ENCODE data around the gene ATP2C2.

The ATP2C2 gene

DNA sequence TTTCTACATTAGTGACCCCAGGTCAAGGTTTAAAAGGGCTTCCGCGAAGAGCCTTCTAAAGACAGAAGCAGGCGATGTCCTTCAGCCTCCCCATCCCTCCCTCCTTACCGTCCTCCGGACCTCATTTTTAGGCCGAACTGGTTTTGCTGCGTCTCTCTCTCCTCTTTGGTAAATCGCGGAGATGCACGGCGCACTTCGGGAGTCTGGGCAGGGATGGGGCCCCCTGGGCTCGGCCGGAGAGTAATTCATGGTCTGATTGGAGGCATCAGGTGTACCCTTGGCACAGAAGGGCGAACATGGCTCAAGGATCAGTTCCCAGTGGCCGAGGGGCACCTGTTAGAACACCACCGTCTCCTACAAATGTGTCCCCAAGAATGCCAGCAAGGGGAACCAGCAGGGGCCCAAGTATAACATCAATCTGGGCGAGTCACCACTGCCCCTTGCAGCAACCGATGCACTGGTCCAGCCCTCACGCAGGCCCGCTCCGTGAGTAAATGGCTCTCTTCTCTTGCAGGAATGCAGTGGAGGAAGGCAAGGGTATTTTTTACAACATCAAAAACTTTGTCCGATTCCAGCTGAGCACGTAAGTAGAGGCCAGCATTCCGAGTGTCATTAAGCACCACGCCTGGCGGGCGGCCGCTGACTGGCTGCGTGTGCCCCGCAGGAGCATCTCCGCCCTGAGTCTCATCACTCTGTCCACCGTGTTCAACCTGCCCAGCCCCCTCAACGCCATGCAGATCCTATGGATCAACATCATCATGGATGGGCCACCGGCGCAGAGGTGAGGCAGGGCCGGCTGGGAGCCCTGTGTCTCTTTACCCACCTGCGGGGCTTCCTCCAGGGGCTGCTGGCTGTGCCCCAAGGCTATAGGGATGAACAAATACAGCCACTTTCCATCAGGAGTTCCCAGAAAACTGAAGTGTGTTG is 90.5 kb downstream of the ATP2C2 start:
- no peak for DNase-seq

DNA sequence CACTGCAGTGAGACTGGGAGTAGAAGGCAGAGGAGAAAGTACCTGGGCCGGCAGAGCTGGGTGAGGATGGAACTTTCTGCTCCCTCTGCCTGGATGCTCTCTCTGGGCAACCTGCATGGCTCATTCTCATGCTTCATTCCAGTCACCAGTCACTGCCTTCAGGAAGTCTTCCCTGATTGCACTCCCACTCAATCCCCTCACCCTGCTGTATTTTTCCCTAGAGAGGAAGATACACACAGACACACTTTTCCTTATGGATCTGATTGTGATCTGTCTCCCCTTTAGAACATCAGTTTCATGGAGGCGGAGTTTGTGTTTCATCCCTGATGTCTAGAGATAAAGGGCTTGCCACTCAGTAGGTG is 91.2 kb downstream of the ATP2C2 start:
- no peak for DNase-seq

DNA sequence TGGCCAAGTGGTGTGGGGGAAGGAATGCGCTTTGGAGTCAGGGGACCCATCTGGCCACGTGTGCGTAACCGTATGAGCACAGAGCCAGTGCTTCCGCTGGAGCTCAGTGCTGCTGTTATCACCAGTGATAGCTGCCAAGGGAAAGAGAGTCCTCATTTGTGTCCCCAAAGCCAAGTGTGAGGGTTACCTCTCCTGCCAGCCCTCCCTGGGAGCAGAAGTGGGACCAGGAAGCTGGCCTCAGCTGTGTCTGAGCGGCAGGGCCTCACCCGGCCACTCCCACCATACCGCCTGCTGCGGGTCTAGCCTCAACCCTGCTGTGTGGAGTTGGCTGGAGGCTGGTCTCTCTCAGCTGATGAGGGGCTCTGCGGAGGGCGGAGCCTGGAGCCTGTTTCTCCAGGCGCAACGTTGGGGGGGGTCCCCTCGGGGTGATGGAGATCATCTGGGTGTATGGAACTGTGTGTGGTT is 91.6 kb downstream of the ATP2C2 start:
- peak; percentile 80 for DNase-seq

DNA sequence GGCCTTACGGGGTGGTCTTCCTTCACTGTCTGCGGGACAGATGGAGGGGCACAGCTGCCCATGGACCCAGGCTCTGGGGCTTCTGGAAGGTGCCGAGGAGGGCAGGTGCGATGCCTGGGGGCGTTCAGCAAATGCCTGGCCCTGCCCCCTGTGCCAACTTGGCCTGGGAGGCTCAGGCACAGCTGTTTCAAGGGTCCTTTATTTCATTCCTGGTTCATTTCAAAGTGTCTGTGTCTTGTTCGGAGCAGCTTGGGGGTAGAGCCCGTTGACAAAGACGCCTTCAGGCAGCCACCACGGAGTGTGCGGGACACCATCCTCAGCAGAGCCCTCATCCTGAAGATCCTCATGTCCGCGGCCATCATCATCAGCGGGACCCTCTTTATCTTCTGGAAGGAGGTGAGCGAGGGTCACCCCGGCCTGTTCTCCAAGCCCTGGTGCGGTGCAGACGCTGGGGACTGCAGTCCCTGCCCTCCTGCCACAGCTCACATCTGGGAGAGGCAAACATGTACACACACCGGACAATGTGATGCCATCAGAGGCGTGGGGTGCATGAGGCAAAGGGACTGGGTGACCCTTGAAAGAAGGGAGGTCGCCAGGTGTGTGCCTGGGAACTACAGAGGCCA is 92.2 kb downstream of the ATP2C2 start:
- peak; percentile 22 for DNase-seq

- no peak for DNase-seq
Measured at GRCh38 chr16:84461029-84461412, 92.7 kb downstream of the ATP2C2 start.

- no peak for DNase-seq
Measured at GRCh38 chr16:84461413-84462295, 93.3 kb downstream of the ATP2C2 start.

GRCh38 chr16:84462296-84463210 is 94.2 kb downstream of the ATP2C2 start:
- no peak for DNase-seq

GRCh38 chr16:84463221-84463620 is 94.9 kb downstream of the ATP2C2 start:
- DNase-seq: no peak

DNA sequence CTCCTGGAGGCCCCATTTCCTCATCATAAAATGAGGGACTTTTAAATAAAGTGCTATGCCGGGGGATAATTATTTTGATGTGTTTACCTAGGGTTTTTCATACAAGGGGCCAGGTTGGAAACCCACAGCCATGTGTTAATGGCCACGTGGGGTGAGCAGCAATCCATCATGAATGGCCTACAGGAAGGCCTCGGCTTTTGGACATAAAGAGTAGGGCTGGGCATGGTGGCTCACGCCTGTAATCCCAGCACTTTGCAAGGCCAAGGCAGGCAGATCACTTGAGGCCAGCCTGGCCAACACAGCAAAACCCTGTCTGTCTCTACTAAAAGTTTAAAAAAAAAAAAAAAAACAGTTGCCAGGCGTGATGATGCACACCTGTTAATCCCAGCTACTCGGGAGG is 95.8 kb downstream of the ATP2C2 start:
- DNase-seq: no peak

GRCh38 chr16:84465154-84465553 is 96.8 kb downstream of the ATP2C2 start:
- no peak for DNase-seq

DNA sequence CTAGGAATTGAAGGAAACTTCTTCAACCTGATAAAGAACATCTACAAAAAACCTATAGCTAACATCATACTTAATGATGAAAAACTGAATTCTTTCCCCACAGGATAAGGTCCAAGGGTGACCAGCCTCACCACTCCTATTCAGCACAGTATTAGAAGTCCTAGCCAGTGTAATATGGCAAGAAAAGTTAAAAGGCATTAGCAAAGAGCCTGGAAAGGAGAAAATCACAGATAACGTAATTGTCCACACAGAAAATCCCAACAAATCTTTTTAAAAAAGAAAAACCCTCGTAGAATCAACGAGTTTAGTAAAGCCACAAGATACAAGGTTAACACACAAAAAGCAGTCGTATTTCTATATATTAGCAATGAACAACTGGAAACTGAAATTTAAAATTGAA is 98.4 kb downstream of the ATP2C2 start:
- no peak for DNase-seq

DNA sequence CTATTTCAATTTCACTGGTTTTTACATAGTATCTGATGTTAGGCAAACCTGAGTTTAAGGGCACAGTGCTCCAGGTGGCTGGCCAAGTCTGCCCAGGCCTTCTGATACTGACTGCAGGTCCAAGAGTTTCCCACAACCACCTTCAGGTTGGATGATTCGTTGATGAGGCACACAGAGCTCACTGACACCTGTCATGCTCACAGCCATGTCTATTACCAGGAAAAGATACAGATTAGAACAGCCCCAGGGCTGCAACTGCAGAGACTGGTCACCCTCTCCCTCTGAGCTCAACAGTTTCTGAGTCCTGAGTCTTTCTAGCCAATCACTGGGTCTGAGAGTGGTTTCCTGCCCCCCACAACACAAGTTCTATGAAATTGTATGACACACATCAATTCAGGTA is 98.9 kb downstream of the ATP2C2 start:
- no peak for DNase-seq

DNA sequence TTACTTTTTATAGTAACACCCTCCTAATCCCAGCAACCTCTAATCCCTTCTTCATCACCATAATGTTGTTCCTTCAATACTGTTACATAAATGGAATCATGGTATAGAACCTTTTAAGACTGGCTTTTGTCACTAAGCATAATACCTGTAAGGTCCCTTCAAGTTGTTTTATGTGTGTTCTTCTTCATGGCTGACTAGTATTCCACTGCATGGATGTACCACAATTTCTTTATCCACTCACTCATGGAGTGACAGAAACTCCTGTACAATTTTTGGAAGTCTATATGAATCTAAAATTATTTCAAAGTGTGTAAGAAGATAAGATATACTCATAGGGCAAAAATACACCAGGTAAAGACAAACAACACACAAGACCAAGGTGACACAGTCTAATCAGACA is 99.4 kb downstream of the ATP2C2 start:
- DNase-seq: no peak

DNA sequence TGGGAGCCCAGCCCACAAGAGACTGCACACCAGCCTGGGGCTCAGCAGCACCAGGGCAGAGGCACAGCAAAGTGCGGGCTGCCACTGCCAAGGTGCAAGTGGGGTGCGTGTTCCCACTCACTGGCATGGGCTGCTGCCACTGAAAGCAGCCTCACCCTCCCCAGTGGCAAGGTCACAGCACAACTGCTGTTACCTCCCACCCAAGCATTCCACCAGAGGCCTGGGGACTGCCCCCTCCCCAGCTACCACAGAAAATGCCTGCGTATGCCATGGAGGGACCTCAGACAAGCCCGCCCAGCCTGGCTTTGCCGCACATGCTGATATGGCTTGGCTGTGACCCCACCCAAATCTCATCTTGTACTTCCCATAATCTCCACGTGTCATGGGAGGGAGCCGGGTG is 103.0 kb downstream of the ATP2C2 start:
- no peak for DNase-seq

GRCh38 chr16:84471966-84472365 is 103.6 kb downstream of the ATP2C2 start:
- DNase-seq: no peak

DNA sequence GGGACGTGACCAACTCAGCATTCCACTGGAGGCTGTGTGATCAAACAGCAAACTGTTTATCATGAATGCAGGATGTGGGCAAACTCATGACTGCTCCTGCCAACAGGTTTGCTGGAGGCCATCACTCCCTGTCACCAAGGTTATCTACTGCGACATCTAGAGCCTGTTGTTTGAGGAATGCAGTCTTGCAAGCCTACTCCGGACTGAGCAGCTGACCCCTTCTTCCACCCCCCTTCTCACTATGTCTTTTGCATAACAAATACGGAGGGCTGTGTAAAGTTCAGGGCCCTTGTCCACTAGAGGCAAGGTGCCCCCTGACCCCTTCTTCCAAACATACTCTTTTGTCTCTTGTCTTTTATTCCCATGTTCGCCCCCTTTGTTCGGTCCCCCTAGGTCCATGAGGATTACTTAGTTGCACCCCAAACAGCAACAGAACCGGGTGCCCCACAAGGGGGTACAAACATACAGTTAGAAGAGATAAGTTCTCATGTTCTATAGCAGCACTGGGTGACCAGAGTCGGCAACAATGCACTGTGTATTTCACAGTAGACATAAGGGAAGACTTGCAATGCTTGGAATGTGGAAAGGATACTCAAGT is 107.4 kb downstream of the ATP2C2 start:
- DNase-seq: no peak

DNA sequence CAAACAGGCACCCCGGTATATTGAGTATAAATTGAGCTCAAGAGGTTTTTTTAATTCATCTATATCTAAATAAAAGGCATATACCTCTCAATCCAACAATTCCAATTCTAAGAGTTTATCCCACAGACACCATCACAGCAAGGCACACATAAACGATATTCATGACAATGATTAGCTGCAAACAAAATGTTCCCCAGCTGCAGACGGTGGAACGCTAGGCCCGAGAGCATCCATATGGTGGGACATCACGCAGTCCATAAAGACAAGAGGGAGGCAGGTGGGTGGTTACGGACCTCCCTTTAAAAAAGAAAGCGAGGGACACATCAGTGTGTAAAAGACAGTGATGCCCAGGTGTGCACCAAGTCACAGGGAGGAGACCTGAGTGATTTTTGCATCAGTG is 108.1 kb downstream of the ATP2C2 start:
- no peak for DNase-seq

GRCh38 chr16:84477661-84478060 is 109.3 kb downstream of the ATP2C2 start:
- DNase-seq: no peak

DNA sequence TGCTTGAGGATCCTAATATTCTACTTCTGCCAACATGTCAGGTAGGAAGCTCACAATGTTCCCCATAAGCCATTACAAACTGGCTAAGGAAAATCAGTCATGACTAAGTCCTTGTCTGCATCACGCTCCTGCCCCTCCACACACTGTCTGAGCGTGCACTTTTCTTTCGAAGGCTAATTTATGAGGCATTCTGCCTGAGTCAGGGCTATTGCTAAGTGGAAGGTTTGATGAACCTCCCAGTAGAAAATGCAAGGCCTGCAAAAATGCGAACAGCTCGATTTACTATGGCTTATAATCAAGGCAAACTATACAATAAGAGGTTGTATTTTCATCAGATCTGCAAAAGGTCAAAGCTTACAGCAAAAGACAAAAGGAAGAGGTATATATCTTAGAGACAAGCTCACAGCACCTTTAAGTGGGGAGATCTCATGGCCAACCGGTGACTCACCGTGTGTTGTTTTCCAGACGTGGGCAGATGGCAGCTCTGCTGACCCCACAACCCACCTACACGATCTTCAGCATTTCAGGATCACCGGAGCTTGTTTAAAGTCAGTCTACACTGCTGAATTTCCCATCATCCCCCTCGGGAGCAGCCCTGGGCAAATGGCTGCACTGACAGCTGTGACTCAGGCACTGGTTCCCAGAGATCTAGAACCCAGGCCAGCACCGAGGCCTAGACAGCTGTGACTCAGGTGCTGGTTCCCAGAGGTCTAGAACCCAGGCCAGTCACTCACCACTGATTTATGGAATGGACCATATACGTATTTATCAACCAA is 110.0 kb downstream of the ATP2C2 start:
- DNase-seq: no peak

DNA sequence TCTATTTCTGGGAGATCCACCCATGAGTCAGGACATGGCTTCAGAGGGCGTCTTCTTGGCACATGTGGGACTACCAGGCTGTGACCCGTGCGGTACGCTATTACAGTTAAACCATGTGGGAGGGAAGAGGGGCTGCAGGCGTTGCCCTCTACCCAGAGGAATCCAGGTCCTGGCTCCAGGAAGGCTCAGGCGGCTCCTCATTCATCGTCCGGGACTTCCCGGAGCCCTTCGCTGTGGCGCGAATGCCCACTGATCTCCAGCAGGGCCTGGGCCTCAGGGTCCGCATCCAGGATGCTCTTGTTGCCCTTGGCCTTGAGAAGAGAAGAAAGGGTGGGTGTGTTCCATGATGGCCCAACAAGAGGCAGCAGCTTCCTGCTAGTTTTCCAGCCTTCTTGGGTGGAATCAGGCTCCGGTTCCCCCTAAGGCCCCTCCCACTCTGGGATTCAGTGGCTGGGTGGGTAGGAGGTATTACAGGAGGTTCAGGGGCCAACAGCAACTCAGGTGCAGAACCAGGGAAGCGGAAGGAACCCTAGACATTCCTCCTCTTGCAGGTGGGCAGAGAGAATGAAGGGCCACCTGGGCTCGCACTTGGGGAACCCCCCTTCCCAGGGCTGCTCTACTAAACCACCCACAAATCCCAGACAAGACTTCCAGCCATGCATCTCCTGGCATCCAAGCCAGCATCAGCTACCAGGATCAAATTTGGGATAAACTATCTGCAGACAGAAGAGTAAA is 111.5 kb downstream of the ATP2C2 start:
- DNase-seq: no peak
